Uterus (tissue), 2 donors: ENCODE measurements around the gene MMD.

ENCODE experiments used
- CTCF ChIP-seq, 4 experiments: fragments of 200-600 bp in 2 of 4; fragments of 450-650 bp in 2 of 4; sonication (generic) in 2 of 4; IDR thresholded peaks; one replicate each; pipeline ENCODE4 v1.5.1; 2016 to 2019; ENCODE audit warnings: antibody characterized with exemption in 4 of 4, mild to moderate bottlenecking in 2 of 4, moderate library complexity in 1 of 4
- POLR2A ChIP-seq, 2 donors: fragments of 450-650 bp; IDR thresholded peaks; one replicate each; pipeline ENCODE4 v1.6.1; 2016; ENCODE audit warnings: antibody characterized with exemption in 2 of 2, mild to moderate bottlenecking in 1 of 2, moderate library complexity in 1 of 2

GRCh38 chr17:55430541-55431288 lies 9.1 kb upstream of the MMD start:
- TF ChIP-seq CTCF (IDR thresholded peaks at IDR 0.05) (no peak), POLR2A (IDR thresholded peaks at IDR 0.05) (no peak)
